ENCODE results near the gene RNF26. TPM values are rescaled to one million over a fixed set of nuclear protein-coding genes. Genes with fewer than 3 reads are reported as not detected.

The RNF26 gene
- total RNA-seq, 1 experiment from 2014 or later, result 19.2 TPM

DNA sequence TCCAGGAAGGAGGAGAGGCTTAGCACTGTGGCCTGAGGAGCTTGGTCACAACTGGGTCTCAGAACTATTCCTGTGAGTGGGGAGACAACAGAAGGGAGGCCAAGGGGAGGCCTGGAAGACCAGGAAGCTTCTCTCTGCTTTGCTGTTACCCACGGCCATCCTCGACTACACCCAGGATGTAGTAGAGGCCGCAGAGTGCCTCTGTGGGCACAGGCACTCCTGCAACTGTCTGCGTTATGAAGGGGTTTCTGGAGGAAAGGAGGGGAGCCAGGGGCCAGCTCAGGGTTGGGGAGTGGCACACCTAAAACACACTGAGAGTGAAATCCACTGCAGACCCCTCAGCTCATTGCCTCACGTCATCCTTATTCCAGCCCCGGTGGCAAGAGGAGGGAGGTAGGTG, 16.0 kb downstream of the RNF26 start:
- Mint-ChIP-seq H3K27ac (ENCODE audit: low read depth, unreplicated experiment) (no peak overlapping the region), H3K36me3 (ENCODE audit: insufficient read depth, unreplicated experiment) (no peaks in the 10 kb centered on the region), H3K9me3 (ENCODE audit: unreplicated experiment) (no peaks in the 10 kb centered on the region), H3K4me1 (ENCODE audit: insufficient read depth, unreplicated experiment) (peaks cover 7% of the 10 kb centered on the region), H3K27me3 (ENCODE audit: insufficient read depth, unreplicated experiment) (peaks cover 23% of the 10 kb centered on the region), H3K4me3 (ENCODE audit: unreplicated experiment) (no peak overlapping the region)
- ChIA-PET POLR2A (no interaction called here), CTCF (interaction anchor here (1.0 to 1.4 kb wide), 2 partner anchors 18 to 145 kb away, joined by 3 to 4 read pairs; no protein-coding TSS in a partner anchor)
- DNase-seq (ENCODE audit: unreplicated experiment), result no peak
- BruUV-seq (replicated peaks), result no TSS peak
- intact Hi-C loops (cut with micrococcal nuclease), result no loop called here
- TF ChIP-seq CTCF (IDR thresholded peaks at IDR 0.05; ENCODE audit: unreplicated experiment), result no peak

DNA sequence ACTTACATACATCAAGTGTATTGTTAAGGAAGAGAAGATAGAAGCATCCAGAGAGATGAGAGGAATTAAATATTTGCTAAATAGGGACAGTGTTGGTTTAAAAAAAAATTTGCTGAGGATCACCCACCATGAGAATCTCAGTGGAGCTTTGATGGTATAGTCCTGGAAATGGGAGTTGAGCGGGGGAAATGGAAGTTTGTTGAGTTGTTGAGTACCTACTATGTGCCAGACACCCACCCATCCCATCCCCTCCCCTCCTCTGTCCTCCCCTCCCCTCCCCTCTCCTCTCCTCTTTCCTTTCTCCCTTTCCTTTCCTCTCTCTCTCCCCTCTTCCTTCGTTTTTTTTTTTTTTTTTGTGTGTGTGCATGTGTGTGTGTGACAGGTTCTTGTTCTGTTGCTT, 16.9 kb downstream of the RNF26 start:
- Mint-ChIP-seq H3K9me3 (ENCODE audit: unreplicated experiment) (no peaks in the 10 kb centered on the region), H3K36me3 (ENCODE audit: insufficient read depth, unreplicated experiment) (no peaks in the 10 kb centered on the region), H3K4me1 (ENCODE audit: insufficient read depth, unreplicated experiment) (peaks cover 7% of the 10 kb centered on the region), H3K27me3 (ENCODE audit: insufficient read depth, unreplicated experiment) (peaks cover 17% of the 10 kb centered on the region), H3K4me3 (ENCODE audit: unreplicated experiment) (no peak overlapping the region), H3K27ac (ENCODE audit: low read depth, unreplicated experiment) (no peak overlapping the region)
- ChIA-PET CTCF (interaction anchor here (1.0 kb wide), 1 partner anchor 146 kb away, joined by 4 read pairs; no protein-coding TSS in a partner anchor), POLR2A (interaction anchor here (0.6 kb wide), 1 partner anchor 127 kb away, joined by 3 read pairs; no protein-coding TSS in a partner anchor)
- no peak for DNase-seq (ENCODE audit: unreplicated experiment)
- intact Hi-C loops (cut with micrococcal nuclease), result no loop called here
- no peak for TF ChIP-seq CTCF (IDR thresholded peaks at IDR 0.05; ENCODE audit: unreplicated experiment)
- BruUV-seq (replicated peaks), result no TSS peak

DNA sequence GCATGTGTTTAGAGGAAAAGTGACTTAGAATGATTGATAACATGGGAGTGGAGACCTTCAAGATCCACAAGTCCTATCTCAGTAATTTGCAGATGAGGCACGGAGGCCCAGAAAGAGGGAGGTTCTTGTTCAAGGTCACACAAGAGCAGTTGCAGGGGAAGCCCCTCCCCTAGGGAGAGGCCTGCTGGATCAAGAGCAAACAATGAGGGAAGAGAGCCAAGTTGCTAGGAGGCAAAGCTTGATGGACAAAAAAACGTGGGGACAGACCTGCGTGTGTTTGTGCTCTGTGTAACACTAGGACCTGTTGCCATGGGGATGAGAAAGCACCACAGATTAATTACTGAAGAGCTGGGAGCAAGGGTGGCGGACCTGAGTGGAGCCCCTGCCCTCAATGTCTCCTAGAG, 18.5 kb downstream of the RNF26 start:
- no TSS peak for BruUV-seq (replicated peaks)
- CTCF ChIA-PET, result interaction anchor here (0.6 to 1.8 kb wide), 9 partner anchors 14 to 1155 kb away, joined by 3 to 8 read pairs (median 4); partner anchors contain the start of gene USP2

More for the DNA sequence above, 18.5 kb downstream of the RNF26 start:
- no peak overlapping the region for H3K4me3 Mint-ChIP-seq (ENCODE audit: unreplicated experiment)
- H3K27ac Mint-ChIP-seq (ENCODE audit: low read depth, unreplicated experiment), result no peak overlapping the region
- peaks cover under 1% of the 10 kb centered on the region for H3K27me3 Mint-ChIP-seq (ENCODE audit: insufficient read depth, unreplicated experiment)
- peaks cover 4% of the 10 kb centered on the region for H3K36me3 Mint-ChIP-seq (ENCODE audit: insufficient read depth, unreplicated experiment)
- intact Hi-C loops (cut with micrococcal nuclease), result no loop called here
- peak; percentile 63 for DNase-seq (ENCODE audit: unreplicated experiment)
- peaks cover 21% of the 10 kb centered on the region for H3K4me1 Mint-ChIP-seq (ENCODE audit: insufficient read depth, unreplicated experiment)
- POLR2A ChIA-PET, result interaction anchor here (0.7 to 1.7 kb wide), 4 partner anchors 8 to 779 kb away, joined by 3 to 4 read pairs (median 3); partner anchors contain the start of gene RNF26
- no peak for TF ChIP-seq CTCF (IDR thresholded peaks at IDR 0.05; ENCODE audit: unreplicated experiment)
- no peaks in the 10 kb centered on the region for H3K9me3 Mint-ChIP-seq (ENCODE audit: unreplicated experiment)

Data from MCF 10A (cell line).